SK-N-SH (cell line): ENCODE data around the gene HS3ST5. TPM values are rescaled to one million over a fixed set of nuclear protein-coding genes. Genes with fewer than 3 reads are reported as not detected.

Experiments
- CTCF ChIA-PET: fragments of 300-600, 350-600 bp; formaldehyde crosslinking; extraction: SDS; loops from one replicate; lab custom pipeline; 2021; lab: Yijun Ruan, JAX
- POLR2A ChIA-PET: fragments of 350-600 bp; sonication (Branson Sonifier 250); formaldehyde crosslinking; extraction: SDS; loops from one replicate; lab custom pipeline; 2020; ENCODE audit warnings: antibody characterized with exemption, inconsistent platforms; lab: Yijun Ruan, JAX
- DNase-seq: peaks from one replicate; pipeline ENCODE4 v3.0.0; 2012
- H2AFZ ChIP-seq: fragments of 200-600 bp; sonication (generic); 2 replicates; pipeline ENCODE4 v1.8.1; 2016; ENCODE audit warnings: antibody characterized with exemption, mild to moderate bottlenecking, low read depth
- H3F3A ChIP-seq: fragments of 200-600 bp; sonication (generic); replicated peaks from 2 replicates; pipeline ENCODE3; 2016; ENCODE audit warnings: antibody characterized with exemption, mild to moderate bottlenecking; ENCODE audit not compliant: insufficient read depth
- H3K27ac ChIP-seq, 2 experiments: fragments of 200-500 bp in 1 of 2; fragments of 200-600 bp in 1 of 2; sonication (Bioruptor generic) in 1 of 2; sonication (generic), shearing (Covaris generic) in 1 of 2; 2 replicates each; pipeline versions ENCODE4 v1.5.1 to v1.6.1; 2014 to 2016; ENCODE audit warnings: low read depth in 2 of 2, inconsistent platforms in 1 of 2, low read length in 1 of 2, mild to moderate bottlenecking in 1 of 2, mixed read lengths in 1 of 2
- H3K27me3 ChIP-seq: fragments of 200-600 bp; sonication (generic), shearing (Covaris generic); 2 replicates; pipeline ENCODE4 v1.6.1; 2016; ENCODE audit warnings: mixed run types; ENCODE audit not compliant: insufficient read depth
- H3K36me3 ChIP-seq, 2 experiments: fragments of 200-500 bp in 1 of 2; fragments of 200-600 bp in 1 of 2; sonication (Bioruptor generic) in 1 of 2; sonication (generic) in 1 of 2; replicated peaks in 1 of 2; 2 replicates each; pipeline versions ENCODE3 to v1.5.1; 2014 to 2016; ENCODE audit warnings: low read length in 1 of 2, mild to moderate bottlenecking in 1 of 2; ENCODE audit not compliant: insufficient read depth in 2 of 2, control insufficient read depth in 1 of 2
- H3K4me1 ChIP-seq, 2 experiments: fragments of 200-500 bp in 1 of 2; fragments of 200-600 bp in 1 of 2; sonication (Bioruptor generic) in 1 of 2; sonication (generic), shearing (Covaris generic) in 1 of 2; 2 replicates each; pipeline versions ENCODE4 v1.5.1 to v1.6.1; 2014 to 2016; ENCODE audit warnings: low read depth in 1 of 2, low read length in 1 of 2, mixed run types in 1 of 2; ENCODE audit not compliant: insufficient read depth in 2 of 2, control insufficient read depth in 1 of 2
- H3K4me2 ChIP-seq: fragments of 200-600 bp; sonication (generic), shearing (Covaris generic); 2 replicates; pipeline ENCODE4 v1.6.1; 2017; ENCODE audit warnings: mixed run types
- H3K4me3 ChIP-seq, 2 experiments: fragments of 200-500 bp in 1 of 2; fragments of 200-600 bp in 1 of 2; sonication (Bioruptor generic) in 1 of 2; sonication (generic), shearing (Covaris generic) in 1 of 2; 2 replicates each; pipeline versions ENCODE4 v1.5.1 to v1.8.1; 2014 to 2016; ENCODE audit warnings: low read depth in 2 of 2, inconsistent platforms in 1 of 2, low read length in 1 of 2, mild to moderate bottlenecking in 1 of 2, mixed read lengths in 1 of 2, moderate library complexity in 1 of 2
- H3K79me2 ChIP-seq: fragments of 200-600 bp; sonication (generic); 2 replicates; pipeline ENCODE4 v1.8.1; 2017; ENCODE audit warnings: mild to moderate bottlenecking; ENCODE audit not compliant: insufficient read depth
- H3K9ac ChIP-seq: fragments of 200-600 bp; sonication (generic); 2 replicates; pipeline ENCODE4 v1.6.1; 2017; ENCODE audit warnings: mixed run types
- H3K9me2 ChIP-seq: fragments of 200-600 bp; sonication (generic); 2 replicates; pipeline ENCODE4 v1.6.1; 2017; ENCODE audit warnings: mixed run types
- H3K9me3 ChIP-seq: fragments of 200-600 bp; sonication (generic); 2 replicates; pipeline ENCODE4 v1.6.1; 2017; ENCODE audit warnings: mixed run types, mild to moderate bottlenecking, moderate library complexity
- H4K20me1 ChIP-seq: fragments of 200-600 bp; sonication (generic); 2 replicates; pipeline ENCODE4 v1.6.1; 2017; ENCODE audit warnings: mild to moderate bottlenecking, mixed run types; ENCODE audit not compliant: insufficient read depth
- CTCF ChIP-seq: fragments of 200-600 bp; sonication (generic); IDR thresholded peaks from 2 replicates; pipeline ENCODE4 v1.6.1; 2017; ENCODE audit warnings: antibody characterized with exemption, mild to moderate bottlenecking, moderate library complexity
- ELF1 ChIP-seq: IDR thresholded peaks from 2 replicates; pipeline ENCODE4 v1.4.0; 2012
- EP300 ChIP-seq, 2 experiments: IDR thresholded peaks; 2 replicates each; pipeline versions ENCODE4 v1.4.0 to v1.6.1; 2012; ENCODE audit warnings: borderline replicate concordance in 1 of 2, low read depth in 1 of 2, low read length in 1 of 2
- EZH2phosphoT487 ChIP-seq: fragments of 200-600 bp; sonication (generic); IDR thresholded peaks from 2 replicates; pipeline ENCODE4 v1.6.1; 2017; ENCODE audit warnings: low read depth, mixed run types, mild to moderate bottlenecking, antibody characterized with exemption, moderate library complexity, borderline replicate concordance
- GATA2 ChIP-seq: sonication (generic); formaldehyde crosslinking; IDR thresholded peaks from 2 replicates; pipeline ENCODE4 v1.5.0; 2020; ENCODE audit warnings: mild to moderate bottlenecking, missing genetic modification reagents
- JUND ChIP-seq: IDR thresholded peaks from 2 replicates; pipeline ENCODE4 v1.4.0; 2012
- MXI1 ChIP-seq: IDR thresholded peaks from 2 replicates; pipeline ENCODE4 v1.6.1; 2012; ENCODE audit warnings: mild to moderate bottlenecking, low read depth, low read length, improper control_type of control experiment
- NRF1 ChIP-seq: IDR thresholded peaks from 2 replicates; pipeline ENCODE4 v1.6.1; 2012; ENCODE audit warnings: low read depth, mild to moderate bottlenecking, low read length
- PBX3 ChIP-seq: IDR thresholded peaks from 2 replicates; pipeline ENCODE4; 2012
- RAD21 ChIP-seq: IDR thresholded peaks from 2 replicates; pipeline ENCODE4 v1.6.1; 2012; ENCODE audit warnings: mild to moderate bottlenecking, low read length
- RCOR1 ChIP-seq: fragments of 150-350 bp; IDR thresholded peaks from 2 replicates; pipeline ENCODE4 v1.6.1; 2017; ENCODE audit warnings: antibody characterized with exemption, low read length
- REST ChIP-seq: IDR thresholded peaks from 2 replicates; pipeline ENCODE4 v1.6.1; 2012; ENCODE audit warnings: mild to moderate bottlenecking, low read depth, low read length, moderate library complexity
- RXRA ChIP-seq: IDR thresholded peaks from 2 replicates; pipeline ENCODE4 v1.4.0; 2012; ENCODE audit warnings: low read depth, mild to moderate bottlenecking, borderline replicate concordance
- TAF1 ChIP-seq: IDR thresholded peaks from 2 replicates; pipeline ENCODE4 v1.6.1; 2012; ENCODE audit warnings: low read depth, mild to moderate bottlenecking, low read length, moderate library complexity, borderline replicate concordance
- USF2 ChIP-seq: fragments of 150-350 bp; IDR thresholded peaks from 2 replicates; pipeline ENCODE4 v1.6.1; 2017; ENCODE audit warnings: antibody characterized with exemption, low read length, low read depth, borderline replicate concordance
- YY1 ChIP-seq: IDR thresholded peaks from 2 replicates; pipeline ENCODE4 v1.4.0; 2012; ENCODE audit warnings: low read depth, mild to moderate bottlenecking
- whole genome bisulfite sequencing: methylation state at CpG from one replicate; pipeline ENCODE4 v1.1.6; 2017; ENCODE audit warnings: low lambda C conversion rate; 5-methylcytosine and 5-hydroxymethylcytosine counted together
- polyA plus RNA-seq, 3 experiments: library from polyadenylated mRNA; depleted of rRNA; stranded (reverse); fragments of >200 nt; gene quantifications; 2 replicates each; pipeline ENCODE4 v1.2.3, GENCODE V29; 2012

The HS3ST5 gene
- polyA plus RNA-seq, 1 of the 3 experiments (the other 2 are of a cell fraction): 0.02 TPM

GRCh38 chr6:114039841-114040240 lies 303.0 kb downstream of the HS3ST5 start:
- TF ChIP-seq JUND (no peak), GATA2 (CRISPR knock-in tag) (no peak), EP300 (IDR thresholded peaks at IDR 0.05; ENCODE audit: borderline replicate concordance in 1 of 2, low read depth in 1 of 2, low read length in 1 of 2) (no peak), USF2 (no peak), CTCF (no peak), RCOR1 (no peak), RXRA (no peak), NRF1 (no peak)
- no peak overlapping the region for H3K27ac ChIP-seq
- no peaks in the 10 kb centered on the region for H3K27me3 ChIP-seq
- DNase-seq: no peak
- WGBS: 73% methylated on average over 2 of the region's 2 CpGs
- H3F3A ChIP-seq: no peaks in the 10 kb centered on the region
- no peaks in the 10 kb centered on the region for H3K79me2 ChIP-seq
- H4K20me1 ChIP-seq: no peaks in the 10 kb centered on the region
- H3K4me3 ChIP-seq: no peak overlapping the region
- H3K9me3 ChIP-seq: no peaks in the 10 kb centered on the region
- H3K4me1 ChIP-seq: no peaks in the 10 kb centered on the region
- no peak overlapping the region for H3K4me2 ChIP-seq
- H2AFZ ChIP-seq: no peak overlapping the region
- ChIA-PET POLR2A (no interaction called here), CTCF (no interaction called here)
- H3K9ac ChIP-seq: no peak overlapping the region
- no peaks in the 10 kb centered on the region for H3K9me2 ChIP-seq
- H3K36me3 ChIP-seq: no peaks in the 10 kb centered on the region

- ChIA-PET CTCF (interaction anchor here (1.0 kb wide), 1 partner anchor 39 kb away, joined by 3 read pairs; no protein-coding TSS in a partner anchor), POLR2A (no interaction called here)
- DNase-seq: no peak
- Histone ChIP-seq H3K9me2 (no peaks in the 10 kb centered on the region), H3F3A (no peaks in the 10 kb centered on the region), H3K27me3 (no peaks in the 10 kb centered on the region), H3K79me2 (no peaks in the 10 kb centered on the region), H3K36me3 (no peaks in the 10 kb centered on the region), H2AFZ (no peak overlapping the region), H4K20me1 (no peaks in the 10 kb centered on the region), H3K4me2 (no peak overlapping the region; the same call in 1 of the 2 replicates)
- TF ChIP-seq PBX3 (no peak), ELF1 (no peak), MXI1 (no peak), REST (no peak), EP300 (IDR thresholded peaks at IDR 0.05; ENCODE audit: borderline replicate concordance in 1 of 2, low read depth in 1 of 2, low read length in 1 of 2) (no peak), TAF1 (no peak), RAD21 (no peak), EZH2phosphoT487 (no peak), YY1 (no peak), RXRA (no peak)
- TF ChIP-seq, all 33 proteins: peak for 0
- H3K4me3 ChIP-seq: no peak overlapping the region
- peaks cover 0 to 4% of the 10 kb centered on the region in 2 experiments; a peak in 1 of 4 replicates for H3K4me1 ChIP-seq
- H3K27ac ChIP-seq: no peak overlapping the region
- no peaks in the 10 kb centered on the region for H3K9me3 ChIP-seq
- H3K9ac ChIP-seq: no peak overlapping the region
Observed at GRCh38 chr6:114033606-114034005, 309.2 kb downstream of the HS3ST5 start.
